M059J (cell line): ENCODE data around the gene NANS. TPM values are rescaled to one million over a fixed set of nuclear protein-coding genes. Genes with fewer than 3 reads are reported as not detected.

Experiments used
- DNase-seq: peaks from one replicate; pipeline ENCODE4 v3.0.0-alpha.2; 2012; ENCODE audit warnings: low read depth
- total RNA-seq: library from RNA; depleted of rRNA; stranded (reverse); fragments of >200 nt; shearing (Covaris generic); gene quantifications from 2 replicates; pipeline ENCODE4 v1.2.3, GENCODE V29; 2014

NANS gene
- total RNA-seq, 1 experiment from 2014 or later = 135 TPM

- DNase-seq = no peak
Measured at GRCh38 chr9:98038958-98039357, 17.6 kb upstream of the NANS start.

GRCh38 chr9:98039607-98040017, 16.9 kb upstream of the NANS start:
- DNase-seq = no peak

GRCh38 chr9:98040212-98040611, 16.3 kb upstream of the NANS start:
- DNase-seq = no peak

GRCh38 chr9:98043915-98044314, 12.6 kb upstream of the NANS start:
- no peak for DNase-seq

- DNase-seq = no peak
Measured at GRCh38 chr9:98045234-98046179, 11.0 kb upstream of the NANS start.

GRCh38 chr9:98046180-98046543, 10.4 kb upstream of the NANS start:
- DNase-seq = no peak

GRCh38 chr9:98047002-98047401, 9.5 kb upstream of the NANS start:
- DNase-seq = no peak

- no peak for DNase-seq
Measured at GRCh38 chr9:98049288-98050072, 7.1 kb upstream of the NANS start.

- DNase-seq = no peak
Measured at GRCh38 chr9:98050351-98050750, 6.2 kb upstream of the NANS start.

GRCh38 chr9:98054376-98054951, 2.1 kb upstream of the NANS start:
- no peak for DNase-seq

GRCh38 chr9:98057138-98057799, 737 bp downstream of the NANS start:
- no peak for DNase-seq

- no peak for DNase-seq
Measured at GRCh38 chr9:98062161-98062560, 5.6 kb downstream of the NANS start.

GRCh38 chr9:98064623-98065392, 8.3 kb downstream of the NANS start:
- DNase-seq = no peak

- DNase-seq = no peak
Measured at GRCh38 chr9:98066235-98066634, 9.7 kb downstream of the NANS start.

GRCh38 chr9:98067184-98067583, 10.7 kb downstream of the NANS start:
- DNase-seq = no peak

- no peak for DNase-seq
Measured at GRCh38 chr9:98069551-98069950, 13.0 kb downstream of the NANS start.

- no peak for DNase-seq
Measured at GRCh38 chr9:98070704-98071103, 14.2 kb downstream of the NANS start.

- no peak for DNase-seq
Measured at GRCh38 chr9:98071737-98072136, 15.2 kb downstream of the NANS start.

GRCh38 chr9:98074115-98074990, 17.8 kb downstream of the NANS start:
- peak; percentile 56 for DNase-seq

- peak; percentile 24 for DNase-seq
Measured at GRCh38 chr9:98075332-98075805, 18.8 kb downstream of the NANS start.
